Renal pelvis (tissue), 4 donors: ENCODE results near the gene EIF2AK2. TPM values are rescaled to one million over a fixed set of nuclear protein-coding genes. Genes with fewer than 3 reads are reported as not detected.

Experiments used
- DNase-seq: peaks from one replicate; pipeline ENCODE4 v3.0.0-alpha.2; 2013
- polyA plus RNA-seq, 3 donors: library from polyadenylated mRNA; unstranded; fragments of 120-200 nt; gene quantifications; one replicate each; pipeline ENCODE4 v1.2.1, GENCODE V29; 2013; ENCODE audit not compliant: insufficient read length in 3 of 3

EIF2AK2 gene
- polyA plus RNA-seq, 3 donors, result 27.0 to 36.3 (median 33.1) TPM

DNA sequence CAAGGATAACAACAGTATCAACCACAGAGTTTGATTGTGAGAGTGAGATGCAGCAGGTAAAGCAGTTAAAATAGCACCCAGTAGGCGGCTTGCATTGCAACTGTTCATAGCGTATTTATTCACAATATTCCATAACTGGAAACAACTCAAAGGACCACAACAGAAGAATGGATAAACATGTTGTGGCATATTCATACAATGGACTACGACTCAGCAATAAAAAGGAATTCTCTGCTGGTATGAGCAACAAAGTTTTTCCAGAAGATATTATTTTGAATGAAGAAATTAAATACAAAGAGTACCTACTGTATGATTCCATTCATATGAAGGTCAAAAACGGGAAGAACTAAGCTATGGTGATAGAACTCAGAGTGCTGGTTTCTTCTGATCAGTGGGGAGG is 47.3 kb downstream of the EIF2AK2 start:
- no peak for DNase-seq

DNA sequence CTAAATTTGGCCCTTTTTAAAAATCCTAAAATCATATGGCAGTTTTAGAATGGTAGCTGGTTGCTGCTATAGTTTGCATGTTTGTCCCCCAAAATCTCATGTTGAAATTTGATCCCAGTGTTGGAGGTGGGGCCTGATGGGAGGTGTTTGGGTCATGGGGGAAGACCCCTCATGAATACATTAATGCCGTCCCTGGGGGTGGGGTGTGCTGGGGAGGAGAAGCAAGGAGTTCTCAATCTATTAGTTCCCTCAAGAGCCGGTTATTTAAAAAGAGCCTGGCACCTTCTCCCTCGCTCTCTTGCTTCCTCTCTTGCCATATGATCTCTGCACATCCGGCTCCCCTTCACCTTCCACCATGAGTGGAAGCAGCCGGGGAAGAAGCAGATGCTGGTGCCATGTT is 51.6 kb downstream of the EIF2AK2 start:
- DNase-seq, result no peak

DNA sequence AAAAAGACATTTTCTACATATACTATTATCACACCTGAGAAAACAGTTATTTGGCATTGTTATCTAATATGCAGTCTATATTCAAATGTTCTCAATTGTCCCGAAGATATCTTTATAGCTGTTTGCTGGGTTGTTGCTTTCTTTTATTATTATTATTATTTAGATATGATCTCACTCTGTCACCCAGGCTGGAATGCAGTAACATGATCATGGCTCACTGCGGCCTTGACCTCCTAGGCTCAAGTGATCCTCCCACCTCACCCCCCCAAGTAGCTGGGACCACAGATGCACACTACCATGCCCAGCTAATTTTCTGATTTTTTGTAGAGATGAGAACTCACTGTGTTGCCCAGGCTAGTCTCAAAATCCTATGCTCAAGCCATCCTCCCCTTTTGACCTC is 52.6 kb downstream of the EIF2AK2 start:
- DNase-seq, result no peak

DNA sequence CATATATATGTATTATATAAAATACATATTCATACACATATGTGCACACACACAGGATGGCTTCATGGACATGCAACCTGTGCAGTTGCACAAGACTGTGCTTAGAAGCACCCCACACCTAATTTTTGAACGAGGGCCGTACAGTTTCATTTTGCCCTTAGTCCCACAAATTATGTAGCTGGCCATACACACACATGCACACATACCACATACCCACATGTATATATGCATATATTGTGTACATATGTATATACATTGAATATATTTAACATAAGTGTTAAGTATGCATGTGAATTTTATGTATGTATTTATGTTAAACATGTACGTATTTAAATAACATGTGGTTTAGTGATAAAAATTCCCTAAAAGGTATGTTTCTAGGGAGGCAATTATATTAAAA is 54.2 kb downstream of the EIF2AK2 start:
- no peak for DNase-seq

DNA sequence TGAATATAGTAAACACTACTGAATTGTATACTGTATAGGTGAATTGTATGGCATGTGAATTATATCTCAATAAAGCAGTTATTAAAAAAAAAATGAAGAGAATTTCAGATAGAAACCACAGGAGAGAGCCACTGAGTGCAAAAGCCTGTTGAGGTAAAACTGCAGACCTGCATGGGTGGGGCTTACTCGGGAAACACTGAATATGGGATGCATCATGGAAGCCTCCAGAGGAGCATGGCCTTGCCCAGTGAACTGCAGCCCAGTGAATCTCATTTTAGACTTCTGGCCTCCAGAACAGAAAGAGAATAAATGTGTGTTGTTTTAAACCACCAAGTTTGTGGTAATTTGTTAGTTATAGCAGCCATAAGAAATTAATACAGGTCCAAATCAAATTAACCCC is 56.7 kb downstream of the EIF2AK2 start:
- DNase-seq, result no peak

DNA sequence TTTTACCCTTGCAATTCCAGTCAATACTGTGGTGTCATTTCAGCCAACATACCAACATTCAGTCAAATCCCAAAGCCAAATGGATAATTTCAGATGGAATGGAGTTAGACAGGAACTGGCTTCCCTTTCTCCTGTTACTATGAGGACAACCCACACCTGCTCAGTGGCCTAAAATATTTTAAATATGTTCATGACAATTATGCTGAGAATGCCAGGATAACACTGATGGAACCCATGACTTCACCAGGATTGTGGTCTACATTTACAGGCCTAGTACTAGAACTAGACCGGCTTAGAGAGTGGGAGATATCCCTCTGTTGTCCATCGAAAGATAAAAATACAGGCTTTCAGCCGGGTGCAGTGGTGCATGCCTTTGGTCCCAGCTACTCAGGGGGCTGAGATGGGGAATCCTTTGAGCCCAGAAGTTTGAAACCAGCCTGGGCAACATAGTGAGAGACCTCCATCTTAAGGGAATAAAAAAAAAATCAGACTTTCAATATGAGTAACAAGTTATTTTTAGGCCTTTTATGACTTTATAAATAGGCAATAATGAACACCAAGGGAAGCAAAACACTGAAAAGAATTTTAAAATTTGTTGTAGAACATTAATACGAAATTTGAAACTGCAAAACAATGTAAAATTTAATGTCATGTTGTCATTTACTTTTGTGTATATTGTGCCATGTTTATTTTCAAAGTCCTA is 58.2 kb downstream of the EIF2AK2 start:
- DNase-seq, result no peak

DNA sequence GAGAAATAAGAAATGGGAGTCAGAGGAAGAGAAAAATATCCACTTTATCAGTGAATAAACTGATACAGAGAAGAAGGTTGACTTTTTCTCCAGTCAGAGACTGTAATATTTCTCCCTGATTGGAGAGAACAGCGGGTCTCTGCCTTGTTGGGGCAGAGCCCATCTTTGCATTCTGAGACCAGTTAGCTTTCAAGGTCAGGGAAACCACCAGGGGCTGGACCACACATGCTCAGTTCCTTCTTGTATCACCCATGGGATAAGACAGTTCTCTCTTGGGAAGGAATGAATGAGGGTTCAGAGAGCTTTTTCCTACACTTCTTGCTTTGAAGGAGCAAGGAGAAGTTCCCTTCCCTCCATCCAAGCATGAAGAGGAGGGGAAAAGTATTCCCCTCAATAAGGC is 60.2 kb downstream of the EIF2AK2 start:
- no peak for DNase-seq

DNA sequence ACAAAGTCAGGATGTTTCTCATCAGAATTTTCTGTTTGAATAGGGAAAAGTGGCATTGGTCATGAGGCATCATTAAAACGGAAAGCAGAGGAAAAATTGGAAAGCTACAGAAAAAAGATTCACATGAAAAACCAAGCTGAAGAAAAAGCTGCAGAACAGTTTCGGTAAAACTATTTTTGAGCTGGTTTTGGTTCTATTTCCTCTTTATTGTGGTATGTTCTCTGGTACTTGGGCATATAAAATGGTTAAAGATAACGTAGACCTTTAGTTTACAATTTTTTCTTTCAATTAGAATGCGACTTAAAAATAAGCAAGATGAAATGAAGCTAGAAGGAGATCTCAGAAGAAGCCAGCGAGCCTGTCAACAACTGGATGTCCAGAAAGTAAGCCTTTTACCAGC is 64.9 kb downstream of the EIF2AK2 start:
- no peak for DNase-seq

DNA sequence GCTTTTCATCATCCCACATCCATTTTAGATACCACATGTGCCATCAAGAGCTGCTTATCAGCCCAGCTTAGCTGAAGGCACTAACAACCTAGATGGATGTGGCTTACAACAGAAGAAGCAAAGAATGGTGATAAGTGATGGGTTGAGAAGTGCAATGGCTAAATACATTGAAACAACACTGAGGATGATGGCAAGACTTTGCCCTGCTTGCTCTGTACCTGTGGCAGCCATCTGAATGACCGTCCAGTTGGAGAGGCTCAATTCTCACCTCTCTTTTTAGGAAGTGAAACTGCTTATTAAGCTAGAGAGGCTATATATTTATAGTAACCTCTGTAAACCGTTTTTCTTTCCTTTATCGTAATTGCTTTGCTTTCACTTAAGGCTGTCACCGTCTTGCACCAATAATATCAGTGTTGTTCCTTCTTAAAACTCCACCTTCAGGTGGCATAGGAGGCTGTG is 66.7 kb downstream of the EIF2AK2 start:
- no peak for DNase-seq

DNA sequence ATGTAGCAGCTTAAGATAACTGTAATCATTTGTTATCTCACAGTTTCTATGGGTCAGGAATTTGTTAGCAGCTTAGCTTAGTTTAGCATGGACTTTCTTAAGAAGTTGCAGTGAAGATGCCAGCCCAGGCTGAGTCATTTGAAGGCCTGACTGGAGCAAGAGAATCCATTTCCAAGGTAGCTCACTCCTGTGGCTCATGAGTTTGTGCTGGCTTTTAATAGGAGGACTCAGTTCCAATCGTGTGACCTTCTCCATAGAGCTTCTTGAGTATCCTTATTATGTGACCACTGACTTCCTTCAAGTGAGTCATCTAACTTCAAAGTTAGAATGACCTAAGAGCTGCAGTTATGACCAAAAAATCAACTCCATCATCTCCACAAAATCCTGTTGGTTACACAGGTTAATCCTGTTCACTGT is 71.0 kb downstream of the EIF2AK2 start:
- no peak for DNase-seq

DNA sequence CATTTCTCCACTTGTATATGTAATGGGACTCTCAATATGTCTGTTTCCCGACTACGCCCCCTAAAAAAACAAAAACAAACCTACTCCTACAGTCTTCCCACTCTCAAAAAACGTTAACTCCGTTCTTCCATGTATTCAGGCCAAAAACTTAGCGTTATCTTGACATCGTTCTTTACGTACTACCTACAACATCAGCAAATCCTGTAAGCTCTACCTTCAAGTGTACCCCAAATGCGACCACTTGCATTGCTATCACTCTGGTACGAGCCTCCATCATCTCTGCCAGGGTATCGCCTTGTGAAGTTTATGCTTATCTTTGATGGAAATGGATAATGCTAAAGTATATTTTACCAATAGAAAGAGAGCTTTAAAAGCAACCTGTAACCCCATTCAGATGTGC is 72.0 kb downstream of the EIF2AK2 start:
- DNase-seq, result no peak

DNA sequence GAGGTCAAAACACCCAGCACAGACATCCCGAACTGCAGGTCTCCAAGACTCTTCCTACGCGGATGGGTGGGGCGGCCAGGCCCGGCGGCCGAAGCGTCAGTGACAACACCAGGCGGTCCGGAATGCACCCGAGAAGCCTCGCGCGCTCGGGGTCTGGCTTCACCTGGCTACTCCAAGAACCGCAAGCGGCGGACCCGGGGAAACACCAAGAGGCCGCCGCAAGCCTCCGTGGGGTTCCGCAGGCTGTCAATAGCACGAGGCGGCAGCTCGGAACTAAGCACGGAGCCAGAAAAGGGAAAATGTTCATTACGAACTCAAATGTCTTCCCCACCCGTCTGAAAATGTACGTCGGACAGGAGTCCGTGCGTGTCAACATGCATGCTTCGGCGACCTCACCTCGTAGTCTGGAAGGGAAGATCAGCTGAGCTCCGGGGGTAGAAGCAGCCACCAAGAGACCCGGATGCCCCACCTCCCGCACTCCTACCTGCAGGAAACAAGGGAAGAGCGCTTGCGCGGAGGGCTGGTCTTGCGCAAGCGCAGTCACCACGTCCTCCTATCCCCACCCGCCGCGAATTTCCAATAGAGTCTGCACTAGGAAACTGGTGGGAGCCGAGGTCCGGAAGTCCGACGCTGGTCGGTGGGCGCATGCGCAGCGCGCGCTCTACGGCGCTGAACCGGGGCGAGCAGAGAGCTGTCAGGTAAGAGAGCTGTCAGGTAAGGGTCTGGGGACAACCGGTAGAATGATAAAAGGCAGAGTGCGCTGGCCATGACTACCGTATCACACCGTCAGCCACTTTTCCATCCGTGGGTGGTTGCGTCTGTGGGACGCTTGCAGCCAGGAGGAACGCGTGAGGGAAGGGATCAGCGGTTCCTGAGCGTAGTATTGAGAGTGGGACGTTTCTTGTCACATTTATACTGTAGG is 72.6 kb downstream of the EIF2AK2 start, which contains the start of the genes GPATCH11 and HEATR5B:
TSS of gene GPATCH11 (plus strand) at position 646 of the 922 bp plus-strand sequence. CDS start 3,864 bp downstream, outside the sequence.
TSS of gene HEATR5B (minus strand) at position 500 of the 922 bp plus-strand sequence. CDS start 958 bp downstream, outside the sequence.
- DNase-seq, result peak; percentile 96

DNA sequence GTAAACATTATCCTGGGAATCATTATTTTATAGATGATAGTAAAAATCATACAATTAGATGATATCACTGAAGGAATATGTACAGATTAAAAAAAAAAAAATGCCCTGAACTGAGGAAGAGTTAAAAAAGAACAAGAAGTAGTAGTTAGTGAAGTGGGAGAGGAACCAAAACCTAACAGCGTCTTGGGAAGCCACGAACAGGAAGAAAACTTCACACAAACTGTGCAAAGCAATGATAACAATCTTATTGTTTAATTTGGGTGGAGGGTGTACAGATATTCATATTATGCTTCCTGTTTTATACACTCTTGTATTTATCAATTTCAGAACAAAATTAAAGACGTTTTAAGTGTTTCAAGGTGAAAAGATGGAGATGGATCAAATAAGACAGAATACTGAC is 76.1 kb downstream of the EIF2AK2 start:
- no peak for DNase-seq

DNA sequence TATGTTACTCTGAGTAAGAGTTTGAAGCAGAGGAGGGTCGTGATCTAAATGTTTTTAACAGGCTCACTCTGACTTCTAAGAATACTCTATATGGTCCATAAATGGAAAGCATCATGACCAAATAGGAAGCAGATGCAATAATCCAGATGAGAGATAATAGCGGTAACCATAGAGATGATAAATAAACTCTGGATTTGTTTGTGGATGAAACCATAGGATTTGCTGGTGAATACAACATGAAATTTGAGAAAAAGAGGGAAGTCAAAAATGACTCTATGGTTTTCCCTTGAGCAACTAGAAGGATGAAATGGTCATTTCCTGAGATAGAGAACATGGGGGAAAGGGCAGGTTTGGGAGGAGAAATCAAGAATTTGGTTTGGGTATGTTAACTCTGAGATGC is 76.5 kb downstream of the EIF2AK2 start:
- no peak for DNase-seq

DNA sequence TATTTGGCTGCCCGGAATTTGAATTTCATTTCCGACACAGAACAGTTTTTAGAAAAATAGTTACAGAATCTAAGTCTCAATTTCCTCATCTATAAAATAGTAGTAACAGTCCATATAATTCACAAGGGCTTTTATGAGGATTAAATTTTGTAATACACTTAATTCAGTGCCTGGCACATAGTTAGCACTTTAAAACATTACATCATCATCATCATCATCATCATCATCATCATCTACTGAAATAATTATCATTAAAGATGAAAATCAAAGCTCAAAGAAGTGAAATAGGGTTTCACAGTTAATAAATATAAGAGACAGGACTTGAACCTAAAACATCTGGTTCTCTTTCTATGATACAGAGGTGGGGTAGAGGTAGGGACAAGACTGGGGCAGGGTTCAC is 85.8 kb downstream of the EIF2AK2 start:
- DNase-seq, result no peak

DNA sequence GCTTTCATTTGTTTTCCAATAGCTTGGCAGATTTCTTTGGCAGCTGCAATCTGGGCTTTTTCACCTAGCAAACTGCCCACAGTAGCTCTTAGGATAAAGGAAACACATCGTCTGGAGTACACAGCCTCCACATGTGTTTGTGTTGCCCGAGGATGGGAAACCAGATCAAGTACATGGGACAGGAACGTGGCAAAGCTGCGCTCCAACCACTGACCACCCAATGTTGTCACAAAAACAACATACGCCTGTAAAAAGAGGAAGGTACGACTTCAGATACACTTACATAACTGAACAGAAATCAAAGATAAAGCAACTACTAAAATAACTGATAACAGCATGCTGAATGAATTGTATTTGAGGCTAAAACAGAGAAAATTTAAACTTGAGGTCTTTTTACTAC is 88.1 kb downstream of the EIF2AK2 start:
- DNase-seq, result no peak

DNA sequence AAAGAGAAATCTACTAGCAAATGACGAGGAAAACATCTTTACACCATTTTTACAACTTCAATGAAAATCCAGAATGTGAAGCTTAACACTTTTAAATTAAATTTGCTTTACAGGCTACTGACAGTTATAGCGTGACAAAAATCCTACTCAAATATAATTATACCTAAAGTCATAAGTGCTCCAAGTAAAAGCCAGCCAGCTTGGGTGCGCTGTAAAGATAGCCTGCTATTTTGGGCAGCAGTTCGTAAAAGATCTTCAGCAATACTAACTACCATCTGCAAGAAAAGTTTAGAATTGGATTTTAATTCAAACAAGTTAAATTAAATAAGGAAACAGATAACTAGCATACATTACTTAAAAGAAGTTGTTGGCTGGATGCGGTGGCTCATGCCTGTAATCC is 95.0 kb downstream of the EIF2AK2 start:
- no peak for DNase-seq

DNA sequence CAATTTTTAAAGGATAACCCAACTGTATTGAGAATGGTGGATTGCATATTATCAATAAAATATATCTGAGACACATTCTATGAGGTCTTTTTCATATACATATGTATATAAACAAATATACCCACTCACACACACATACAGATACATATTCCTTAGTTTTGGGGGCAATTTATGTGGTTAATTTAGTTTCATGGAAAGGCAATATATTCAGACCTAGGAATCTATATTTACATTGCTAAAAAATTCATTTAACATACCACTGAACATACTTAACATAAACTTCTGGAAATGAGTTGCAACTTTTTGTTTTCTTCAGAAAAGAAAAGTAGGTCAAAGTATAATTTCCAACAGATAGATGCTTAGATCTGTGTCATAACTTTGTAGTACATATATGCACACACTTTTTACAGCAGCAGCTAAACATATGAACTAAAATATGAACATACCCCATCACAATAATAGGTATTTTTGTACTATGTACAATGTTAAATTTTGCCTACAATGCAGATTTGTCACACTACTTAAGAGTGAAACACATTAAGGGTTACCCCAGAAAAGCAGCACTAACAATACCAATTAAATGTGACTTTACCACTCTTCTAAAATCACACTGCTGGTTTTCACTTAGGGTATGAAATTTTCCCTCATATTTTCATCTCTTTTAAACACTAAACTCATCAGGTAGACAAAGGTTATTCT is 95.6 kb downstream of the EIF2AK2 start:
- DNase-seq, result no peak

DNA sequence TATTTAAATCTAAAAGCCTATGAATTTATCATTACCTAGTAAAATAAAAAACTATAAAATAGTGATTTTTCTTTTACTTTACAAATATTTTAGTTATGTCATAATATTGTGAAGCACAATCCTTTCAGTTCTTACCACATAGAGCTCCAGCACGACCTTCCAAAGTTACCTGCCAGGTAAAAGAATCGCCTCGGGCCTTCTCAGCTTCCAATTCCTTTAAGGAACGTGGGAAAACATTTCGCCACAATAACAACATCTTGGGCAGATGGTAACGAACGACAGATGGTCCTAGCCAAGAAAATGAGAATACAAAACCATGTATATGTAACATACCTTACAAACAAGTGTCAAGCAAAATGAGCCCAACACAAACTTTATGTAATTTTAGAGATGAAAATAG is 96.3 kb downstream of the EIF2AK2 start:
- DNase-seq, result no peak

DNA sequence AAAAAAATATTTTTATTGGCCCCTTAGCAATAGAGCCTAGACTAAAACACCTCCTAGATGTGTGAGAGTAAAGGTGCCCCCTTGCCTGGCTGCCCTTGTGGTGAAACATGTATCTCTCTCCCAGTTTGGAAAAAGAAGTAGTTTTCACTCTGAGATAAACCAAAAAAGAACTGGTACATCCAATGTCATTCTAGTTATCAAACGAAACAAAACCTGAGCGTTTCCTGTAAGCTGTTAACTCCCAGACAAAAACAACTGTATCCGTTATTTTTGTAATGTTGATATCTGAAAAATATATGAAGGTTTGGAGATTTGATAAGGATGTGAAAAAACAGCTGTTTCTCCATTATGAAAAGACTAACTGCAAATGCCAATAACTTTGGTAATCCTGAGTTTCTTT is 96.9 kb downstream of the EIF2AK2 start:
- DNase-seq, result no peak

DNA sequence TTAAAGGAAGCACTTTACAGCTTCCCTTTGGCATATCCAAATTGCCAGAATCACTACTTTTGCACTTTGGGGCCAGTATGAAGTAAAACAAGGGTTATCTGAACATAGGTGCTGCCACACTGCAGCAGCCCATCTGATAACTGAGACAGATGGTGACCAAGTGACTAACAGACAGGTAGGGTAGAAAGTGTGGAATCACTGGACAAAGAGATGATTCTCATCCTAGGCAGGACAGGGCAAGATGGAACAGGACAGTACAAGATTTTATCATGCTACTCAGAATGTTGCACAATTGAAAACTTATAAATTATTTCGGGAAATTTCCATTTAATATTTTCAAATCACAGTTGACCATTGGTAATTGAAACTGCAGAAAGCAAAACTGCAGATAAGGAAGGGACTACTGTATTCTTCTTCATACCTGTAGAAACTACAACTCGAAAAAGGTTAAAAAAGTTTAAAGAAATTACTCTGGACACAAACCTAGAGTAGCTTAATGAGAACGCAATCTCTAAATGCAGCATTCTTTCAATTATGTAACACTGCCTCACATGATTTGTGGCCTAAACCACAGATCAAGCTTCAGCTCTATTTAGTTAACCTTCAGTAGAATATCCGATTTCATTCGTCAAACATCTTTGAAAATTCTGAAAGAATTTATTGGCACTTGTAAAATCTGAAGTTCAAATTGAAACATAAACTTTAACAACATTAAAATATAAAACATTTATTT is 104.0 kb downstream of the EIF2AK2 start:
- no peak for DNase-seq
